ENCODE measurements around the gene RPS25. TPM values are rescaled to one million over a fixed set of nuclear protein-coding genes. Genes with fewer than 3 reads are reported as not detected.

The RPS25 gene
- total and polyA plus RNA-seq, 10 of the 15 experiments (the other 5 are each of a cell fraction or from before 2014, with no cell fraction given) = 886 to 3,746 (median 3,066) TPM

- TF ChIP-seq BCLAF1 (IDR thresholded peaks at IDR 0.05) (no peak), HDGF (IDR thresholded peaks at IDR 0.05) (no peak), SMAD5 (IDR thresholded peaks at IDR 0.05; ENCODE audit: low read depth) (no peak), RELA (IDR thresholded peaks at IDR 0.05; ENCODE audit: borderline replicate concordance, partially characterized antibody) (no peak), POLR2A (IDR thresholded peaks at IDR 0.05; ENCODE audit: low read depth, low read length) (no peak)
- TF ChIP-seq, protein P1, sequence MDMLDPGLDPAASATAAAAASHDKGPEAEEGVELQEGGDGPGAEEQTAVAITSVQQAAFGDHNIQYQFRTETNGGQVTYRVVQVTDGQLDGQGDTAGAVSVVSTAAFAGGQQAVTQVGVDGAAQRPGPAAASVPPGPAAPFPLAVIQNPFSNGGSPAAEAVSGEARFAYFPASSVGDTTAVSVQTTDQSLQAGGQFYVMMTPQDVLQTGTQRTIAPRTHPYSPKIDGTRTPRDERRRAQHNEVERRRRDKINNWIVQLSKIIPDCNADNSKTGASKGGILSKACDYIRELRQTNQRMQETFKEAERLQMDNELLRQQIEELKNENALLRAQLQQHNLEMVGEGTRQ (IDR thresholded peaks at IDR 0.05; ENCODE audit: borderline replicate concordance, low read depth, low read length) = no peak
Observed at GRCh38 chr11:119000906-119001305, 17.2 kb downstream of the RPS25 start (continued).

DNA sequence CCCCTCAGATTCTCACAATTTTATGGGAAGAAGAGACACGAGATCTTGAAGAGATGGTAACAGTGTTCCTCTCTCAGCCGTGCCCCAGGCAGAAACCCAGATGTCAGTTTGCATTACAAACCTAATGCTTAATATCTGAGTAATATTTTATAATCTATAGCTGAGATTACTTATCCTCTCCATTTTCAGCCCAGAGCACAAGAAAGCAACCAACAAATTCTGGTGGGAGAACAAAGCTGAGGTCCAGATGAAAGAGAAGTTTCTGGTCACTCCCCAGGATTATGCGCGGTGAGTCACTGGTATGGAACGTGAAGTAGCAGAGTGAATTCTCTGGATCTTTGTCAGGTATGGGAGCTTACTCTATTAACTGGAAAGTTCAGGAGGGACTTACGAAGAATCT, 19.3 kb downstream of the RPS25 start:
- Histone ChIP-seq H3K9ac (ENCODE audit: control insufficient read depth, insufficient read depth, low read length) (peak overlapping the region; percentile 74), H3K4me1 (ENCODE audit: control insufficient read depth, insufficient read depth, low read length) (no peaks in the 10 kb centered on the region; the same call in none of the 2 replicates), H3K79me2 (ENCODE audit: control insufficient read depth, insufficient read depth, low read length) (peaks cover 24% of the 10 kb centered on the region), H4K20me1 (ENCODE audit: control insufficient read depth, insufficient read depth) (no peaks in the 10 kb centered on the region), H3K27me3 (replicated peaks in 1 of 2; ENCODE audit: control insufficient read depth in 2 of 2, insufficient read depth in 2 of 2, low read length in 1 of 2) (no peaks in the 10 kb centered on the region), H3K4me2 (ENCODE audit: control insufficient read depth, insufficient read depth) (peak overlapping the region; percentile 63), H3K4me3 (peak overlapping the region; percentile 91), H3K9me3 (replicated peaks; ENCODE audit: control insufficient read depth, insufficient read depth, low read length) (no peaks in the 10 kb centered on the region), H3K27ac (ENCODE audit: control insufficient read depth, insufficient read depth) (no peak overlapping the region), H2AFZ (ENCODE audit: control insufficient read depth, low read depth, low read length) (no peak overlapping the region), H3K36me3 (ENCODE audit: control insufficient read depth in 2 of 2, insufficient read depth in 2 of 2, low read length in 1 of 2) (0 out of 4 replicates have a peak, but pooled peaks cover 0 to 2% of the 10 kb centered on the region in 2 experiments)
- SMC1A ChIA-PET (ENCODE audit: uncharacterized antibody, unreplicated experiment) = interaction anchor here (1.1 to 5.7 kb wide), 4 partner anchors 19 to 69 kb away, joined by 3 to 26 read pairs (median 3); partner anchors contain the start of genes RPS25, TRAPPC4 and VPS11
- TF ChIP-seq BCL11A (IDR thresholded peaks at IDR 0.05; ENCODE audit: low read depth, low read length) = no peak
- no peak for TF ChIP-seq ZZZ3 (IDR thresholded peaks at IDR 0.05; ENCODE audit: control insufficient read depth, insufficient read length, low read depth)
- TF ChIP-seq MYC (IDR thresholded peaks at IDR 0.05; ENCODE audit: insufficient read depth, insufficient read length, insufficient replicate concordance, low read length, severe bottlenecking) = no peak
- TF ChIP-seq, protein P2, sequence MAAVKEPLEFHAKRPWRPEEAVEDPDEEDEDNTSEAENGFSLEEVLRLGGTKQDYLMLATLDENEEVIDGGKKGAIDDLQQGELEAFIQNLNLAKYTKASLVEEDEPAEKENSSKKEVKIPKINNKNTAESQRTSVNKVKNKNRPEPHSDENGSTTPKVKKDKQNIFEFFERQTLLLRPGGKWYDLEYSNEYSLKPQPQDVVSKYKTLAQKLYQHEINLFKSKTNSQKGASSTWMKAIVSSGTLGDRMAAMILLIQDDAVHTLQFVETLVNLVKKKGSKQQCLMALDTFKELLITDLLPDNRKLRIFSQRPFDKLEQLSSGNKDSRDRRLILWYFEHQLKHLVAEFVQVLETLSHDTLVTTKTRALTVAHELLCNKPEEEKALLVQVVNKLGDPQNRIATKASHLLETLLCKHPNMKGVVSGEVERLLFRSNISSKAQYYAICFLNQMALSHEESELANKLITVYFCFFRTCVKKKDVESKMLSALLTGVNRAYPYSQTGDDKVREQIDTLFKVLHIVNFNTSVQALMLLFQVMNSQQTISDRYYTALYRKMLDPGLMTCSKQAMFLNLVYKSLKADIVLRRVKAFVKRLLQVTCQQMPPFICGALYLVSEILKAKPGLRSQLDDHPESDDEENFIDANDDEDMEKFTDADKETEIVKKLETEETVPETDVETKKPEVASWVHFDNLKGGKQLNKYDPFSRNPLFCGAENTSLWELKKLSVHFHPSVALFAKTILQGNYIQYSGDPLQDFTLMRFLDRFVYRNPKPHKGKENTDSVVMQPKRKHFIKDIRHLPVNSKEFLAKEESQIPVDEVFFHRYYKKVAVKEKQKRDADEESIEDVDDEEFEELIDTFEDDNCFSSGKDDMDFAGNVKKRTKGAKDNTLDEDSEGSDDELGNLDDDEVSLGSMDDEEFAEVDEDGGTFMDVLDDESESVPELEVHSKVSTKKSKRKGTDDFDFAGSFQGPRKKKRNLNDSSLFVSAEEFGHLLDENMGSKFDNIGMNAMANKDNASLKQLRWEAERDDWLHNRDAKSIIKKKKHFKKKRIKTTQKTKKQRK (IDR thresholded peaks at IDR 0.05; ENCODE audit: low read depth, low read length) = no peak
- TF ChIP-seq ATF3 (IDR thresholded peaks at IDR 0.05; ENCODE audit: borderline replicate concordance, extremely low read depth, low read depth, low read length) = no peak
- no peak for TF ChIP-seq MEF2A (IDR thresholded peaks at IDR 0.05; ENCODE audit: insufficient read depth, low read depth, low read length)
- TF ChIP-seq IKZF1 (conservative IDR thresholded peaks at IDR 0.05) = no peak
- DNase-seq (ENCODE audit: low read depth, low spot score) = no peak
- CTCF ChIA-PET = interaction anchor here (2.2 kb wide), 1 partner anchor 325 kb away, joined by 5 read pairs; no protein-coding TSS in a partner anchor
- RAD21 ChIA-PET (ENCODE audit: unreplicated experiment) = no interaction called here
- intact Hi-C loops (cut with micrococcal nuclease; ENCODE audit: unreplicated experiment) (no loop called here), in situ Hi-C loops (cut with MboI) (no loop called here)
- POLR2A ChIA-PET = interaction anchor here (1.0 to 1.9 kb wide), 3 partner anchors 16 to 108 kb away, joined by 3 to 9 read pairs (median 5); partner anchors contain the start of genes RPS25 and TRAPPC4
- ATAC-seq = no peak
- FAIRE-seq = no peak
- 63% methylated on average over 6 of the region's 6 CpGs for WGBS (ENCODE audit: insufficient coverage, insufficient replicate concordance, low lambda C conversion rate, missing lambda C conversion rate)
- no TSS peak for BruUV-seq (replicated peaks)
